ENCODE data around the gene PTDSS2.

Gene PTDSS2

GRCh38 chr11:442611-443081 is 7.4 kb upstream of the PTDSS2 start:
- Histone ChIP-seq H3K9me3 (no peaks in the 10 kb centered on the region), H3K4me3 (no peak overlapping the region), H3K27me3 (ENCODE audit: low read depth) (no peaks in the 10 kb centered on the region), H3K36me3 (replicated peaks) (no peaks in the 10 kb centered on the region), H3K4me1 (peaks cover 3% of the 10 kb centered on the region)
- DNase-seq (ENCODE audit: low spot score in 2 of 2): no peak
- in situ Hi-C loops (cut with MboI; ENCODE audit: low sequenced_read_pairs): no loop called here

GRCh38 chr11:443542-444199 is 6.4 kb upstream of the PTDSS2 start:
- DNase-seq (ENCODE audit: low spot score in 2 of 2): no peak
- Histone ChIP-seq H3K27me3 (ENCODE audit: low read depth) (no peaks in the 10 kb centered on the region), H3K9me3 (no peaks in the 10 kb centered on the region), H3K36me3 (replicated peaks) (no peaks in the 10 kb centered on the region), H3K4me1 (peaks cover 8% of the 10 kb centered on the region), H3K4me3 (no peak overlapping the region)
- in situ Hi-C loops (cut with MboI; ENCODE audit: low sequenced_read_pairs): no loop called here

GRCh38 chr11:444396-445144 is 5.5 kb upstream of the PTDSS2 start:
- no peaks in the 10 kb centered on the region for H3K36me3 ChIP-seq (replicated peaks)
- no peaks in the 10 kb centered on the region for H3K27me3 ChIP-seq (ENCODE audit: low read depth)
- no peak for DNase-seq (ENCODE audit: low spot score in 2 of 2)
- in situ Hi-C loops (cut with MboI; ENCODE audit: low sequenced_read_pairs): no loop called here
- peaks cover 17% of the 10 kb centered on the region for H3K4me1 ChIP-seq
- H3K9me3 ChIP-seq: no peaks in the 10 kb centered on the region
- no peak overlapping the region for H3K4me3 ChIP-seq

GRCh38 chr11:445765-446588 is 4.1 kb upstream of the PTDSS2 start:
- in situ Hi-C loops (cut with MboI; ENCODE audit: low sequenced_read_pairs): no loop called here
- DNase-seq (ENCODE audit: low spot score in 2 of 2): no peak
- H3K4me3 ChIP-seq: no peak overlapping the region
- peaks cover 17% of the 10 kb centered on the region for H3K4me1 ChIP-seq
- H3K9me3 ChIP-seq: no peaks in the 10 kb centered on the region
- no peaks in the 10 kb centered on the region; the same call in 1 of the 2 replicates for H3K36me3 ChIP-seq (replicated peaks)
- no peaks in the 10 kb centered on the region for H3K27me3 ChIP-seq (ENCODE audit: low read depth)

- Histone ChIP-seq H3K4me1 (peaks cover 21% of the 10 kb centered on the region), H3K27me3 (ENCODE audit: low read depth) (no peaks in the 10 kb centered on the region), H3K4me3 (no peak overlapping the region), H3K9me3 (no peaks in the 10 kb centered on the region), H3K36me3 (replicated peaks) (peaks cover 6% of the 10 kb centered on the region)
- no peak for DNase-seq (ENCODE audit: low spot score in 2 of 2)
- in situ Hi-C loops (cut with MboI; ENCODE audit: low sequenced_read_pairs): no loop called here
These were observed 3.2 kb upstream of the PTDSS2 start for GRCh38 chr11:446891-447290.

GRCh38 chr11:447923-448731 is 2.0 kb upstream of the PTDSS2 start:
- H3K9me3 ChIP-seq: no peaks in the 10 kb centered on the region
- H3K36me3 ChIP-seq (replicated peaks): peaks cover 17% of the 10 kb centered on the region
- in situ Hi-C loops (cut with MboI; ENCODE audit: low sequenced_read_pairs): no loop called here
- peak; percentile 88 to 99 for DNase-seq (ENCODE audit: low spot score in 2 of 2)
- H3K4me3 ChIP-seq: peak overlapping the region; percentile 70
- no peaks in the 10 kb centered on the region for H3K27me3 ChIP-seq (ENCODE audit: low read depth)
- H3K4me1 ChIP-seq: peaks cover 21% of the 10 kb centered on the region

GRCh38 chr11:450809-451451 is 851 bp downstream of the PTDSS2 start:
- Histone ChIP-seq H3K4me3 (peak overlapping the region; percentile 67), H3K9me3 (no peaks in the 10 kb centered on the region), H3K27me3 (ENCODE audit: low read depth) (no peaks in the 10 kb centered on the region), H3K36me3 (replicated peaks) (peaks cover 34% of the 10 kb centered on the region), H3K4me1 (peaks cover 21% of the 10 kb centered on the region)
- in situ Hi-C loops (cut with MboI; ENCODE audit: low sequenced_read_pairs): no loop called here
- DNase-seq (ENCODE audit: low spot score in 2 of 2): peak; percentile 43 to 74

GRCh38 chr11:451738-452137 is 1.7 kb downstream of the PTDSS2 start:
- peak overlapping the region; percentile 67 for H3K4me3 ChIP-seq
- H3K27me3 ChIP-seq (ENCODE audit: low read depth): no peaks in the 10 kb centered on the region
- peaks cover 26% of the 10 kb centered on the region for H3K4me1 ChIP-seq
- H3K9me3 ChIP-seq: no peaks in the 10 kb centered on the region
- DNase-seq (ENCODE audit: low spot score in 2 of 2): no peak
- H3K36me3 ChIP-seq (replicated peaks): peaks cover 34% of the 10 kb centered on the region
- in situ Hi-C loops (cut with MboI; ENCODE audit: low sequenced_read_pairs): no loop called here

- no peak overlapping the region for H3K4me3 ChIP-seq
- DNase-seq (ENCODE audit: low spot score in 2 of 2): no peak
- H3K9me3 ChIP-seq: no peaks in the 10 kb centered on the region
- in situ Hi-C loops (cut with MboI; ENCODE audit: low sequenced_read_pairs): no loop called here
- no peaks in the 10 kb centered on the region for H3K27me3 ChIP-seq (ENCODE audit: low read depth)
- peaks cover 37% of the 10 kb centered on the region for H3K36me3 ChIP-seq (replicated peaks)
- H3K4me1 ChIP-seq: peaks cover 30% of the 10 kb centered on the region
These were observed 2.2 kb downstream of the PTDSS2 start for GRCh38 chr11:452203-452744.

- H3K4me1 ChIP-seq: peaks cover 26% of the 10 kb centered on the region
- H3K4me3 ChIP-seq: no peak overlapping the region
- H3K9me3 ChIP-seq: no peaks in the 10 kb centered on the region
- in situ Hi-C loops (cut with MboI; ENCODE audit: low sequenced_read_pairs): no loop called here
- peaks cover 37% of the 10 kb centered on the region for H3K36me3 ChIP-seq (replicated peaks)
- H3K27me3 ChIP-seq (ENCODE audit: low read depth): no peaks in the 10 kb centered on the region
- DNase-seq (ENCODE audit: low spot score in 2 of 2): no peak
These were observed 2.9 kb downstream of the PTDSS2 start for GRCh38 chr11:452916-453527.

GRCh38 chr11:453564-453963 is 3.5 kb downstream of the PTDSS2 start:
- in situ Hi-C loops (cut with MboI; ENCODE audit: low sequenced_read_pairs): no loop called here
- peaks cover 24% of the 10 kb centered on the region for H3K4me1 ChIP-seq
- no peaks in the 10 kb centered on the region for H3K27me3 ChIP-seq (ENCODE audit: low read depth)
- DNase-seq (ENCODE audit: low spot score in 2 of 2): no peak
- H3K36me3 ChIP-seq (replicated peaks): peaks cover 37% of the 10 kb centered on the region
- H3K9me3 ChIP-seq: no peaks in the 10 kb centered on the region
- no peak overlapping the region for H3K4me3 ChIP-seq

GRCh38 chr11:454043-454442 is 4.0 kb downstream of the PTDSS2 start:
- peaks cover 37% of the 10 kb centered on the region for H3K36me3 ChIP-seq (replicated peaks)
- no peaks in the 10 kb centered on the region for H3K9me3 ChIP-seq
- H3K27me3 ChIP-seq (ENCODE audit: low read depth): no peaks in the 10 kb centered on the region
- no peak for DNase-seq (ENCODE audit: low spot score in 2 of 2)
- no peak overlapping the region for H3K4me3 ChIP-seq
- in situ Hi-C loops (cut with MboI; ENCODE audit: low sequenced_read_pairs): no loop called here
- H3K4me1 ChIP-seq: peaks cover 19% of the 10 kb centered on the region
